Caco-2 (cell line): ENCODE measurements around the gene FNDC11. TPM values are rescaled to one million over a fixed set of nuclear protein-coding genes. Genes with fewer than 3 reads are reported as not detected.

Source experiments
- BruUV-seq: library from RNA; stranded (reverse); fragments of 400-500 nt; replicated peaks from 2 replicates; lab custom pipeline; 2021; lab: Mats Ljungman, UMichigan
- CTCF ChIA-PET: fragments of 300-600 bp; sonication (Branson Sonifier 250); formaldehyde crosslinking; loops from one replicate; lab custom pipeline; 2022; ENCODE audit warnings: antibody characterized with exemption; lab: Charles Lee
- POLR2A ChIA-PET: fragments of 300-600 bp; sonication (Branson Sonifier 250); formaldehyde crosslinking; loops from one replicate; lab custom pipeline; 2022; ENCODE audit warnings: antibody characterized with exemption; lab: Charles Lee
- DNase-seq, 2 experiments: peaks; one replicate each; pipeline versions ENCODE4 v3.0.0 to v3.0.0-alpha.2; 2020 to 2022
- H3K27me3 ChIP-seq: replicated peaks from 2 replicates; pipeline ENCODE4 v1.6.0; 2011; ENCODE audit warnings: low read length; ENCODE audit not compliant: control insufficient read depth, insufficient read depth
- H3K36me3 ChIP-seq: 2 replicates; pipeline ENCODE4 v1.5.1; 2011; ENCODE audit warnings: low read length; ENCODE audit not compliant: control insufficient read depth, insufficient read depth
- H3K4me1 ChIP-seq: fragments of 250-450 bp; sonication (Bioruptor Pico); 2 replicates; pipeline ENCODE4 v1.5.1; 2020; ENCODE audit warnings: mild to moderate bottlenecking
- H3K4me3 ChIP-seq: 2 replicates; pipeline ENCODE4 v1.5.1; 2011; ENCODE audit warnings: low read depth, mild to moderate bottlenecking, control low read depth, low read length
- H3K9me3 ChIP-seq: fragments of 250-450 bp; sonication (Bioruptor Pico); 2 replicates; pipeline ENCODE4 v1.5.1; 2020; ENCODE audit warnings: mild to moderate bottlenecking, moderate library complexity
- H3K27ac Mint-ChIP-seq: one replicate; pipeline ENCODE4 v1.8.0; 2022; ENCODE audit warnings: mixed read lengths; ENCODE audit not compliant: unreplicated experiment
- H3K27me3 Mint-ChIP-seq: one replicate; pipeline ENCODE4 v1.8.0; 2022; ENCODE audit warnings: mixed read lengths; ENCODE audit not compliant: insufficient read depth, unreplicated experiment
- H3K36me3 Mint-ChIP-seq: one replicate; pipeline ENCODE4 v1.8.0; 2022; ENCODE audit warnings: mild to moderate bottlenecking, mixed read lengths; ENCODE audit not compliant: insufficient read depth, unreplicated experiment
- H3K4me1 Mint-ChIP-seq: one replicate; pipeline ENCODE4 v1.8.0; 2022; ENCODE audit warnings: low read depth, mixed read lengths; ENCODE audit not compliant: unreplicated experiment
- H3K4me3 Mint-ChIP-seq: one replicate; pipeline ENCODE4 v1.8.0; 2022; ENCODE audit warnings: mild to moderate bottlenecking, moderate library complexity, mixed read lengths; ENCODE audit not compliant: unreplicated experiment
- H3K9me3 Mint-ChIP-seq: one replicate; pipeline ENCODE4 v1.8.0; 2022; ENCODE audit warnings: mixed read lengths; ENCODE audit not compliant: unreplicated experiment
- intact Hi-C: fragments of 100-400 bp; cut with micrococcal nuclease; formaldehyde crosslinking; loops from one replicate; pipeline ENCODE4 v1.10.0; 2022; ENCODE audit not compliant: unreplicated experiment
- total RNA-seq: library from RNA; stranded (reverse); gene quantifications from 2 replicates; pipeline ENCODE4 v1.2.3, GENCODE V29; 2022
- TF ChIP-seq, protein P1 (sequence below), 2 experiments: fragments of 200-600 bp in 1 of 2; IDR thresholded peaks; 1 replicate in 1 of 2; 2 replicates in 1 of 2; pipeline versions ENCODE4 v1.5.1 to v1.8.0; 2011 to 2022; ENCODE audit warnings: antibody characterized with exemption in 1 of 2, control low read depth in 1 of 2, inconsistent platforms in 1 of 2, low read depth in 1 of 2, low read length in 1 of 2, mild to moderate bottlenecking in 1 of 2, moderate library complexity in 1 of 2; ENCODE audit not compliant: insufficient read depth in 1 of 2, severe bottlenecking in 1 of 2, unreplicated experiment in 1 of 2

FNDC11 gene
- total RNA-seq, 1 experiment from 2014 or later, result not detected

DNA sequence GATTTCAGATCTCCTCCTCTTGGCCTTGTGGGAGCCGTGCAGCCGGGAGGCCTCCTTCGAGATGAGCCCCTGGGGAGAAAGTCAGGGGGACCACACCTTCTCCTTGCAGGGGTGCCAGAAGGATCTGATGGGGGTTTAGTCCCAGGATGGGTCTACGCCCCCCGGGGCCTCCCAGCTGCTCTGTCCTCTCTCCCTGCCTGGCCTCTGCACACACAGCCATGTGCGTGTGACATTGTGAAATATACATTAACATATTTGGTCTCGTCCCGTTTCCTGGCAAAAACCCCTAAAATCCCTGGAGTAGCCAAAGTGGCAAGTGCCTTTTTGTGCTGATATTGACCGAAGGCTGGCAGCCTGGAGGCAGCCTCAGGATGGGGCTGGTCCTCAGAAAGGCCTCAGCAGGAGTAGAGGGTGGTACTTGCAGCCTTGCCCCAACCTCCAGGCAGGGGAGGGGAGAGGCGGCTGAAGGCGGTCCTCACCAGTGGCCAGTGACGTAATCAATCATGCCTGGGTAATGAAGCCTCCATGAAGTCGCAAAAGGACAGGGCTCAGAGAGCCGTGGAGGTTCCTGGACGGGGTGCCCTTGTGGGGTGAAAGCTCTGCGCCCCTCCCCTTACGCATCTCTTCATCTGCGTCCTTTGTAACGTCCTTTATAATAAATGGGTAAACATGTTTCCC is 25.2 kb downstream of the FNDC11 start:
- ChIA-PET CTCF (interaction anchor here (0.7 to 1.0 kb wide), 2 partner anchors 41 to 45 kb away, joined by 3 to 6 read pairs; no protein-coding TSS in a partner anchor), POLR2A (no interaction called here)
- Histone ChIP-seq H3K4me3 (no peak overlapping the region), H3K36me3 (no peaks in the 10 kb centered on the region), H3K27me3 (no peaks in the 10 kb centered on the region), H3K9me3 (no peaks in the 10 kb centered on the region), H3K4me1 (peaks cover 5% of the 10 kb centered on the region; the same call in 1 of the 2 replicates)
- Mint-ChIP-seq H3K27me3 (peaks cover 3% of the 10 kb centered on the region), H3K36me3 (no peaks in the 10 kb centered on the region), H3K9me3 (no peaks in the 10 kb centered on the region), H3K4me3 (no peak overlapping the region), H3K27ac (peak overlapping the region; percentile 9), H3K4me1 (no peaks in the 10 kb centered on the region)
- DNase-seq, result no peak
- BruUV-seq, result no TSS peak
- intact Hi-C loops, result no loop called here
- TF ChIP-seq, protein P1, sequence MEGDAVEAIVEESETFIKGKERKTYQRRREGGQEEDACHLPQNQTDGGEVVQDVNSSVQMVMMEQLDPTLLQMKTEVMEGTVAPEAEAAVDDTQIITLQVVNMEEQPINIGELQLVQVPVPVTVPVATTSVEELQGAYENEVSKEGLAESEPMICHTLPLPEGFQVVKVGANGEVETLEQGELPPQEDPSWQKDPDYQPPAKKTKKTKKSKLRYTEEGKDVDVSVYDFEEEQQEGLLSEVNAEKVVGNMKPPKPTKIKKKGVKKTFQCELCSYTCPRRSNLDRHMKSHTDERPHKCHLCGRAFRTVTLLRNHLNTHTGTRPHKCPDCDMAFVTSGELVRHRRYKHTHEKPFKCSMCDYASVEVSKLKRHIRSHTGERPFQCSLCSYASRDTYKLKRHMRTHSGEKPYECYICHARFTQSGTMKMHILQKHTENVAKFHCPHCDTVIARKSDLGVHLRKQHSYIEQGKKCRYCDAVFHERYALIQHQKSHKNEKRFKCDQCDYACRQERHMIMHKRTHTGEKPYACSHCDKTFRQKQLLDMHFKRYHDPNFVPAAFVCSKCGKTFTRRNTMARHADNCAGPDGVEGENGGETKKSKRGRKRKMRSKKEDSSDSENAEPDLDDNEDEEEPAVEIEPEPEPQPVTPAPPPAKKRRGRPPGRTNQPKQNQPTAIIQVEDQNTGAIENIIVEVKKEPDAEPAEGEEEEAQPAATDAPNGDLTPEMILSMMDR (IDR thresholded peaks at IDR 0.05; ENCODE audit: insufficient read depth in 1 of 2, low read depth in 1 of 2, low read length in 1 of 2, severe bottlenecking in 1 of 2, unreplicated experiment in 1 of 2), result no peak

- Histone ChIP-seq H3K36me3 (no peaks in the 10 kb centered on the region), H3K9me3 (no peaks in the 10 kb centered on the region), H3K4me3 (no peak overlapping the region), H3K27me3 (no peaks in the 10 kb centered on the region), H3K4me1 (no peaks in the 10 kb centered on the region)
- Mint-ChIP-seq H3K27ac (no peak overlapping the region), H3K27me3 (peaks cover 3% of the 10 kb centered on the region), H3K36me3 (no peaks in the 10 kb centered on the region), H3K4me3 (no peak overlapping the region), H3K4me1 (no peaks in the 10 kb centered on the region), H3K9me3 (no peaks in the 10 kb centered on the region)
- TF ChIP-seq, protein P1 (IDR thresholded peaks at IDR 0.05; ENCODE audit: insufficient read depth in 1 of 2, low read depth in 1 of 2, low read length in 1 of 2, severe bottlenecking in 1 of 2, unreplicated experiment in 1 of 2), result peak; percentile 78 to 92
- peak; percentile 84 to 86 for DNase-seq
- ChIA-PET POLR2A (interaction anchor here (0.7 kb wide), 1 partner anchor 50 kb away, joined by 3 read pairs; no protein-coding TSS in a partner anchor), CTCF (interaction anchor here (0.9 to 1.4 kb wide), 3 partner anchors 43 to 160 kb away, joined by 3 to 7 read pairs (median 3); no protein-coding TSS in a partner anchor)
- intact Hi-C loops, result loop anchor here (2.0 kb wide), 4 partner anchors 42 to 394 kb away; no protein-coding TSS in a partner anchor
- no TSS peak for BruUV-seq
Observed at GRCh38 chr20:63580796-63581461, 27.0 kb downstream of the FNDC11 start.

DNA sequence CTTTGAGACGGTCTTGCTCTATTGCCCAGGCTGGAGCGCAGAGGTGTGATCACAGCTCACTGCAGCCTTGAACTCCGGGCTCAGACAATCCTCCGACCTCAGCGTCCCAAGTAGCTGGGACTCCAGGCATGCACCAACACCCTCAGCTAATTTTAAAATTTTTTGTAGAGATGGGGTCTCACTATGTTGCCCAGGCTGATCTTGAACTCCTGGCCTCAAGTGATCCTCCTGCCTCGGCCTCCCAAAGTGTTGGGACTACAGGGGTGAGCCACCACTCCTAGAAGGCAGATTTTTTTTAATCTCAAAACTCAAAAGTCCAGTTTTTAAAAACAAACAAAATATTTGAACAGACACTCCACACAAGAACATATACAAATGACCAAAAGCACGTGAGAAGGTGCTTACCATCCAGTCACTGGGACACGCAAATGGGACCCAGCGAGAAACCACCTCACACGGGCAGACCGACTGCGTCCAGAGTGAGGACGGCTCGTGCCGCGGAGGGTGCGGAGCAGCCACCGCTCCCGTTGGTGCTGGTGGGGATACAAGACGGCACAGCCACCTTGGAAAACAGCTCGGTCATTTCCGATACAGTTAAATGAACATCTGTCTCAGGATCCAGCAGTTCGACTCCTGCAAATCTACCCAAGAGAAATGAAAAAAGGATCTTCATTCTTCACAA is 28.6 kb downstream of the FNDC11 start:
- POLR2A ChIA-PET, result no interaction called here
- H3K9me3 Mint-ChIP-seq, result no peaks in the 10 kb centered on the region

More for the DNA sequence above, 28.6 kb downstream of the FNDC11 start:
- no peaks in the 10 kb centered on the region for H3K36me3 Mint-ChIP-seq
- no peaks in the 10 kb centered on the region for H3K9me3 ChIP-seq
- TF ChIP-seq, protein P1 (IDR thresholded peaks at IDR 0.05; ENCODE audit: insufficient read depth in 1 of 2, low read depth in 1 of 2, low read length in 1 of 2, severe bottlenecking in 1 of 2, unreplicated experiment in 1 of 2), result no peak
- no peak overlapping the region for H3K4me3 ChIP-seq
- CTCF ChIA-PET, result interaction anchor here (0.6 to 1.3 kb wide), 3 partner anchors 45 to 610 kb away, joined by 3 to 6 read pairs (median 5); partner anchors contain the start of gene PTK6
- no peaks in the 10 kb centered on the region for H3K27me3 ChIP-seq
- H3K4me1 ChIP-seq, result no peaks in the 10 kb centered on the region
- H3K27me3 Mint-ChIP-seq, result peaks cover 3% of the 10 kb centered on the region
- H3K4me1 Mint-ChIP-seq, result no peaks in the 10 kb centered on the region
- BruUV-seq, result no TSS peak
- H3K4me3 Mint-ChIP-seq, result no peak overlapping the region
- no peak for DNase-seq
- no peak overlapping the region for H3K27ac Mint-ChIP-seq
- intact Hi-C loops, result no loop called here
- no peaks in the 10 kb centered on the region for H3K36me3 ChIP-seq
